ENCODE data around the gene TMEM63C.

Gene TMEM63C

GRCh38 chr14:77236814-77237213 lies 55.2 kb downstream of the TMEM63C start:
- no peaks in the 10 kb centered on the region for H3K27me3 ChIP-seq
- no peak overlapping the region for H3K4me3 ChIP-seq (ENCODE audit: low read depth in 1 of 2, low read length in 1 of 2)
- TF ChIP-seq, protein P1, sequence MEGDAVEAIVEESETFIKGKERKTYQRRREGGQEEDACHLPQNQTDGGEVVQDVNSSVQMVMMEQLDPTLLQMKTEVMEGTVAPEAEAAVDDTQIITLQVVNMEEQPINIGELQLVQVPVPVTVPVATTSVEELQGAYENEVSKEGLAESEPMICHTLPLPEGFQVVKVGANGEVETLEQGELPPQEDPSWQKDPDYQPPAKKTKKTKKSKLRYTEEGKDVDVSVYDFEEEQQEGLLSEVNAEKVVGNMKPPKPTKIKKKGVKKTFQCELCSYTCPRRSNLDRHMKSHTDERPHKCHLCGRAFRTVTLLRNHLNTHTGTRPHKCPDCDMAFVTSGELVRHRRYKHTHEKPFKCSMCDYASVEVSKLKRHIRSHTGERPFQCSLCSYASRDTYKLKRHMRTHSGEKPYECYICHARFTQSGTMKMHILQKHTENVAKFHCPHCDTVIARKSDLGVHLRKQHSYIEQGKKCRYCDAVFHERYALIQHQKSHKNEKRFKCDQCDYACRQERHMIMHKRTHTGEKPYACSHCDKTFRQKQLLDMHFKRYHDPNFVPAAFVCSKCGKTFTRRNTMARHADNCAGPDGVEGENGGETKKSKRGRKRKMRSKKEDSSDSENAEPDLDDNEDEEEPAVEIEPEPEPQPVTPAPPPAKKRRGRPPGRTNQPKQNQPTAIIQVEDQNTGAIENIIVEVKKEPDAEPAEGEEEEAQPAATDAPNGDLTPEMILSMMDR (IDR thresholded peaks at IDR 0.05), result no peak
- H3K36me3 ChIP-seq, result no peaks in the 10 kb centered on the region
- no peaks in the 10 kb centered on the region for H3K9me3 ChIP-seq
- H3K27ac ChIP-seq, result no peak overlapping the region
- H3K4me1 ChIP-seq (ENCODE audit: control insufficient read depth in 1 of 2, insufficient read depth in 1 of 2, low read depth in 1 of 2, low read length in 1 of 2), result no peaks in the 10 kb centered on the region

DNA sequence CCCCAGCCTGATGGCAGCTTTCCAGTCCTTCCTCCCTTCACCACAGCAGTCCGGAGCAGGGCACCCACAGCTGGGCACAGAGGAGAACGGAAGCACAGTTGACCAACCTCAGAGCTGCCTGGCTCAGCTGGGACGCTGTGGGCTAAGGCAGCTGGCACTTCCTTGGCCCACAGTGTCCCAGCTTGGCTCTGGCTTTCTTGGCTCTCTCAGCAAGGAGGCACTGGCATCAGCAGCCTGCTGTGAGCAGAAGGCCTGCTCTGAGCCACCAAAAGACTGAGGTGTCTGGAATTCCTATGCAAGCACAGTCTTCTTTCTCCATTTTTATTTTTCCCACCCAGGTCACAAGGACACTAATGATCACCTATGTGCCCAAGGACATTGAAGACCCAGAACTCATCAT lies 56.8 kb downstream of the TMEM63C start:
- H3K27ac ChIP-seq, result no peak overlapping the region
- TF ChIP-seq, protein P1 (IDR thresholded peaks at IDR 0.05), result no peak
- no peaks in the 10 kb centered on the region for H3K4me1 ChIP-seq (ENCODE audit: control insufficient read depth in 1 of 2, insufficient read depth in 1 of 2, low read depth in 1 of 2, low read length in 1 of 2)
- no peak overlapping the region for H3K4me3 ChIP-seq (ENCODE audit: low read depth in 1 of 2, low read length in 1 of 2)
- no peaks in the 10 kb centered on the region for H3K36me3 ChIP-seq
- H3K9me3 ChIP-seq, result no peaks in the 10 kb centered on the region
- peaks cover 5% of the 10 kb centered on the region for H3K27me3 ChIP-seq

- H3K27me3 ChIP-seq, result peaks cover 5% of the 10 kb centered on the region
- H3K36me3 ChIP-seq, result no peaks in the 10 kb centered on the region
- no peaks in the 10 kb centered on the region for H3K9me3 ChIP-seq
- no peak overlapping the region for H3K4me3 ChIP-seq (ENCODE audit: low read depth in 1 of 2, low read length in 1 of 2)
- TF ChIP-seq, protein P1 (IDR thresholded peaks at IDR 0.05), result no peak
- no peak overlapping the region for H3K27ac ChIP-seq
- H3K4me1 ChIP-seq (ENCODE audit: control insufficient read depth in 1 of 2, insufficient read depth in 1 of 2, low read depth in 1 of 2, low read length in 1 of 2), result no peaks in the 10 kb centered on the region
Observed at GRCh38 chr14:77238996-77239395, 57.4 kb downstream of the TMEM63C start.

GRCh38 chr14:77239412-77239811 lies 57.8 kb downstream of the TMEM63C start:
- H3K36me3 ChIP-seq, result no peaks in the 10 kb centered on the region
- H3K4me3 ChIP-seq (ENCODE audit: low read depth in 1 of 2, low read length in 1 of 2), result no peak overlapping the region
- no peaks in the 10 kb centered on the region for H3K9me3 ChIP-seq
- TF ChIP-seq, protein P1 (IDR thresholded peaks at IDR 0.05), result no peak
- no peak overlapping the region for H3K27ac ChIP-seq
- H3K27me3 ChIP-seq, result peaks cover 5% of the 10 kb centered on the region
- H3K4me1 ChIP-seq (ENCODE audit: control insufficient read depth in 1 of 2, insufficient read depth in 1 of 2, low read depth in 1 of 2, low read length in 1 of 2), result no peaks in the 10 kb centered on the region

DNA sequence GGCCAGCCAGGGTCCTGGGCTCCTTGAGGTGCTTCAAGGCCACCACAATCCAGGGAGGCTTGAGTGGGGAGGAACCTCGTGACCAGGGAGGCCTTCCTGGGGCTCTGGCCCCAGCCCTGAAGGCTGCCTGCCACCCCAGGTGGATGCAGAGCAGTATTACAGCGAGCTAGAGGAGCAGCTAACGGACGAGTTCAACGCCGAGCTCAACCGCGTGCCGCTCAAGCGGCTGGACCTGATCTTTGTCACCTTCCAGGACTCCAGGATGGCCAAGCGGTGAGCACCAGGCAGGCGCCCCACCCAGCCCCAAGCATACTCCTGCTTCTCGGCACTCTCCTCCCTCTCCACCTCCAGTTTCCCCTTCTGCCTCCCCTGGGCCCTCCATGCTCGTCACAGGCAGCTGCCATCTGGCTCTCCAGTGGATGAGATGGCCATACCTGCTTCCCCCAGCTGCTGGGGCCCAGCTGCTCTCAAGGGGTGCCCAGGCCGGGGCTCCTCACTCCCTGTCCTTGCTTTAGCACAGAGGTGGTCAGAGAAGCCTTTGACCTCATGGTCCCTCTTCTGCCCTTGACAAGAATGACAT lies 58.8 kb downstream of the TMEM63C start:
- TF ChIP-seq, protein P1 (IDR thresholded peaks at IDR 0.05), result no peak

More for the DNA sequence above, 58.8 kb downstream of the TMEM63C start:
- H3K4me1 ChIP-seq (ENCODE audit: control insufficient read depth in 1 of 2, insufficient read depth in 1 of 2, low read depth in 1 of 2, low read length in 1 of 2), result no peaks in the 10 kb centered on the region
- no peaks in the 10 kb centered on the region for H3K36me3 ChIP-seq
- H3K27me3 ChIP-seq, result peaks cover 5% of the 10 kb centered on the region
- H3K27ac ChIP-seq, result no peak overlapping the region
- no peak overlapping the region for H3K4me3 ChIP-seq (ENCODE audit: low read depth in 1 of 2, low read length in 1 of 2)
- H3K9me3 ChIP-seq, result no peaks in the 10 kb centered on the region
